Measurements from ENCODE around the gene PTPRB.

GRCh38 chr12:70513426-70513825 lies 123.8 kb downstream of the PTPRB start:
- TF ChIP-seq, protein P1, sequence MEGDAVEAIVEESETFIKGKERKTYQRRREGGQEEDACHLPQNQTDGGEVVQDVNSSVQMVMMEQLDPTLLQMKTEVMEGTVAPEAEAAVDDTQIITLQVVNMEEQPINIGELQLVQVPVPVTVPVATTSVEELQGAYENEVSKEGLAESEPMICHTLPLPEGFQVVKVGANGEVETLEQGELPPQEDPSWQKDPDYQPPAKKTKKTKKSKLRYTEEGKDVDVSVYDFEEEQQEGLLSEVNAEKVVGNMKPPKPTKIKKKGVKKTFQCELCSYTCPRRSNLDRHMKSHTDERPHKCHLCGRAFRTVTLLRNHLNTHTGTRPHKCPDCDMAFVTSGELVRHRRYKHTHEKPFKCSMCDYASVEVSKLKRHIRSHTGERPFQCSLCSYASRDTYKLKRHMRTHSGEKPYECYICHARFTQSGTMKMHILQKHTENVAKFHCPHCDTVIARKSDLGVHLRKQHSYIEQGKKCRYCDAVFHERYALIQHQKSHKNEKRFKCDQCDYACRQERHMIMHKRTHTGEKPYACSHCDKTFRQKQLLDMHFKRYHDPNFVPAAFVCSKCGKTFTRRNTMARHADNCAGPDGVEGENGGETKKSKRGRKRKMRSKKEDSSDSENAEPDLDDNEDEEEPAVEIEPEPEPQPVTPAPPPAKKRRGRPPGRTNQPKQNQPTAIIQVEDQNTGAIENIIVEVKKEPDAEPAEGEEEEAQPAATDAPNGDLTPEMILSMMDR (IDR thresholded peaks at IDR 0.05): no peak
- TF ChIP-seq POLR2A (IDR thresholded peaks at IDR 0.05): no peak

Measured in testis (tissue), 2 donors.